HEK293 (cell line): ENCODE measurements around the gene SPO11.

ENCODE experiments used
- BCL11B ChIP-seq: fragments of 450-650 bp; formaldehyde crosslinking; IDR thresholded peaks from 2 replicates; pipeline ENCODE4 v1.5.1; 2016; ENCODE audit warnings: low read depth, missing biosample characterization, missing genetic modification characterization
- GFI1B ChIP-seq: fragments of 450-650 bp; formaldehyde crosslinking; IDR thresholded peaks from 2 replicates; pipeline ENCODE4 v1.5.1; 2016; ENCODE audit warnings: missing biosample characterization, missing genetic modification characterization
- GLI4 ChIP-seq: fragments of 450-650 bp; formaldehyde crosslinking; IDR thresholded peaks from 2 replicates; pipeline ENCODE4 v1.5.1; 2016; ENCODE audit warnings: missing biosample characterization, missing genetic modification characterization
- KLF1 ChIP-seq: fragments of 450-650 bp; formaldehyde crosslinking; IDR thresholded peaks from 2 replicates; pipeline ENCODE4 v1.5.1; 2016; ENCODE audit warnings: missing biosample characterization, missing genetic modification characterization
- PRDM2 ChIP-seq: fragments of 450-650 bp; formaldehyde crosslinking; IDR thresholded peaks from 2 replicates; pipeline ENCODE4 v1.5.1; 2016; ENCODE audit warnings: missing biosample characterization, missing genetic modification characterization, borderline replicate concordance
- SP3 ChIP-seq: fragments of 450-650 bp; formaldehyde crosslinking; IDR thresholded peaks from 2 replicates; pipeline ENCODE4 v1.5.1; 2016; ENCODE audit warnings: missing biosample characterization, missing genetic modification characterization
- TCF7L2 ChIP-seq: IDR thresholded peaks from 2 replicates; pipeline ENCODE4 v1.6.1; 2011; ENCODE audit warnings: low read depth, mild to moderate bottlenecking, inconsistent platforms, low read length, moderate library complexity, borderline replicate concordance
- ZBTB1 ChIP-seq: fragments of 450-650 bp; formaldehyde crosslinking; IDR thresholded peaks from 2 replicates; pipeline ENCODE4 v1.5.1; 2016; ENCODE audit warnings: missing biosample characterization, missing genetic modification characterization
- ZBTB10 ChIP-seq: fragments of 450-650 bp; formaldehyde crosslinking; IDR thresholded peaks from 2 replicates; pipeline ENCODE4 v1.5.1; 2016; ENCODE audit warnings: missing biosample characterization, missing genetic modification characterization
- ZFHX2 ChIP-seq: fragments of 450-650 bp; formaldehyde crosslinking; conservative IDR thresholded peaks from 2 replicates; pipeline ENCODE4 v1.5.1; 2016; ENCODE audit warnings: missing biosample characterization, missing genetic modification characterization
- ZFP3 ChIP-seq: fragments of 450-650 bp; formaldehyde crosslinking; IDR thresholded peaks from 2 replicates; pipeline ENCODE4 v1.5.1; 2016; ENCODE audit warnings: low read depth, missing biosample characterization, missing genetic modification characterization
- ZNF133 ChIP-seq: fragments of 450-650 bp; formaldehyde crosslinking; IDR thresholded peaks from 2 replicates; pipeline ENCODE4 v1.5.1; 2016; ENCODE audit warnings: missing biosample characterization, missing genetic modification characterization
- ZNF16 ChIP-seq: fragments of 450-650 bp; formaldehyde crosslinking; IDR thresholded peaks from 2 replicates; pipeline ENCODE4 v1.5.1; 2016; ENCODE audit warnings: low read depth, missing biosample characterization, missing genetic modification characterization
- ZNF175 ChIP-seq: fragments of 450-650 bp; formaldehyde crosslinking; IDR thresholded peaks from 2 replicates; pipeline ENCODE4 v1.5.1; 2016; ENCODE audit warnings: missing biosample characterization, missing genetic modification characterization
- ZNF18 ChIP-seq: fragments of 450-650 bp; formaldehyde crosslinking; IDR thresholded peaks from 2 replicates; pipeline ENCODE4 v1.5.1; 2016; ENCODE audit warnings: missing biosample characterization, missing genetic modification characterization
- ZNF24 ChIP-seq: fragments of 450-650 bp; formaldehyde crosslinking; IDR thresholded peaks from 2 replicates; pipeline ENCODE4 v1.5.1; 2016; ENCODE audit warnings: missing biosample characterization, missing genetic modification characterization
- ZNF248 ChIP-seq: fragments of 450-650 bp; formaldehyde crosslinking; IDR thresholded peaks from 2 replicates; pipeline ENCODE4 v1.5.1; 2017; ENCODE audit warnings: missing biosample characterization, missing genetic modification characterization
- ZNF292 ChIP-seq: fragments of 450-650 bp; formaldehyde crosslinking; IDR thresholded peaks from 2 replicates; pipeline ENCODE4 v1.5.1; 2016; ENCODE audit warnings: low read depth, missing biosample characterization, missing genetic modification characterization, borderline replicate concordance
- ZNF335 ChIP-seq: fragments of 450-650 bp; formaldehyde crosslinking; conservative IDR thresholded peaks from 2 replicates; pipeline ENCODE4 v1.5.1; 2016; ENCODE audit warnings: missing biosample characterization, missing genetic modification characterization
- ZNF391 ChIP-seq: fragments of 450-650 bp; formaldehyde crosslinking; IDR thresholded peaks from 2 replicates; pipeline ENCODE4 v1.5.1; 2016; ENCODE audit warnings: low read depth, missing biosample characterization, missing genetic modification characterization, borderline replicate concordance
- ZNF404 ChIP-seq: fragments of 450-650 bp; formaldehyde crosslinking; IDR thresholded peaks from 2 replicates; pipeline ENCODE4 v1.5.1; 2017; ENCODE audit warnings: missing biosample characterization, missing genetic modification characterization
- ZNF501 ChIP-seq: fragments of 450-650 bp; formaldehyde crosslinking; IDR thresholded peaks from 2 replicates; pipeline ENCODE4 v1.5.1; 2016; ENCODE audit warnings: missing biosample characterization, missing genetic modification characterization
- ZNF514 ChIP-seq: fragments of 450-650 bp; formaldehyde crosslinking; IDR thresholded peaks from 2 replicates; pipeline ENCODE4 v1.5.1; 2016; ENCODE audit warnings: missing biosample characterization, missing genetic modification characterization
- ZNF549 ChIP-seq: fragments of 450-650 bp; IDR thresholded peaks from 2 replicates; pipeline ENCODE4 v1.5.1; 2018; ENCODE audit warnings: missing biosample characterization, missing genetic modification characterization, mild to moderate bottlenecking, inconsistent platforms, moderate library complexity
- ZNF558 ChIP-seq: fragments of 450-650 bp; formaldehyde crosslinking; IDR thresholded peaks from 2 replicates; pipeline ENCODE4 v1.5.1; 2016; ENCODE audit warnings: missing biosample characterization, missing genetic modification characterization
- ZNF596 ChIP-seq: fragments of 450-650 bp; IDR thresholded peaks from 2 replicates; pipeline ENCODE4 v1.5.0; 2018; ENCODE audit warnings: missing biosample characterization, mild to moderate bottlenecking, missing genetic modification characterization, moderate library complexity
- ZNF624 ChIP-seq: fragments of 450-650 bp; formaldehyde crosslinking; IDR thresholded peaks from 2 replicates; pipeline ENCODE4 v1.5.1; 2017; ENCODE audit warnings: missing biosample characterization, missing genetic modification characterization
- ZNF629 ChIP-seq: fragments of 450-650 bp; formaldehyde crosslinking; IDR thresholded peaks from 2 replicates; pipeline ENCODE4 v1.5.1; 2017; ENCODE audit warnings: missing biosample characterization, missing genetic modification characterization
- ZNF677 ChIP-seq: fragments of 450-650 bp; IDR thresholded peaks from 2 replicates; pipeline ENCODE4 v1.5.0; 2018; ENCODE audit warnings: missing biosample characterization, mild to moderate bottlenecking, missing genetic modification characterization, moderate library complexity
- ZNF777 ChIP-seq: fragments of 450-650 bp; formaldehyde crosslinking; IDR thresholded peaks from 2 replicates; pipeline ENCODE4 v1.5.1; 2017; ENCODE audit warnings: missing biosample characterization, missing genetic modification characterization, borderline replicate concordance
- ZNF785 ChIP-seq: fragments of 450-650 bp; formaldehyde crosslinking; IDR thresholded peaks from 2 replicates; pipeline ENCODE4 v1.5.1; 2016; ENCODE audit warnings: missing biosample characterization, missing genetic modification characterization
- ZNF837 ChIP-seq: fragments of 450-650 bp; formaldehyde crosslinking; IDR thresholded peaks from 2 replicates; pipeline ENCODE4 v1.5.1; 2016; ENCODE audit warnings: missing biosample characterization, missing genetic modification characterization

Gene SPO11

DNA sequence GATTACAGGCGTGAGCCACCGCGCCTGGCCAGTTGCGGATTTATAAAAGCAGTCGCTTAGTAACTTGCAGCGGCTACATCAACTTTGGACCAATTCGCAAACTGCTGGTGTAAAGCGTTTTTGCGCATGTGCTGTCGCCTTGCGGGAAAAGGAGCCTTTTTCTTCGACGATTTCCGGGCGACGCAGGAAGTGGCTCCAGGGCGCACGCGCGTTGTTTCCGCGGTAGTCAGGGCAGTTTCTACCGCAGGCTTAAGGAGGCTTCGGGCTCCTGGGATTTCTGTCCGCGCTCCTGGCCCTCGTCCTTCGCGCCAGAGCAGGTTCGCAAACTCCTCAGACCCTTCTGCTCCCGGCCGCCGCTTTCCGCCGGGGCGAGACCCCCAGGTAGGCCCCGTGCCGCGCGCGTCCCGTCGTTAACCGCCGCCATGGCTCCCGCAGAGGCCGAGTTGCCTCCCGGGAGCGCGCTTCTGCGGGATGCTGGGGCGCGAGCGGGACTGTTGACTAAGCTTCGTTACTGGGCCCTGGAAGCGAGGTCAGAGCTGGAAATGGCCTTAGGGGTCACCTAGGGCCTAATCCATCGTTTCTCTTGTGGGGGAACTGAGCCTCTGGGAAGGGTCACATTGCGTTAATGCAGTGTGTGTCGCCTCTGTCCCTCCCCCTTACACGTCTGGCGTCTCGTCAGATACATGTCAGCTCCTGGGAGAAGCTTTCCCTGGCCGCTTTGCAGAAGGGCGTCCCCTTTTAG, 21.6 kb downstream of the SPO11 start, which contains the start of gene RAE1 (continued):
- TF ChIP-seq ZNF549 (tag by site-specific recombination) (no peak), ZNF596 (tag by site-specific recombination) (no peak), ZFHX2 (tag by site-specific recombination) (no peak), PRDM2 (no peak), ZFP3 (tag by site-specific recombination) (no peak), ZNF624 (tag by site-specific recombination) (no peak), ZNF404 (tag by site-specific recombination) (no peak), ZNF837 (tag by site-specific recombination) (no peak), ZNF16 (no peak), ZNF514 (tag by site-specific recombination) (no peak), TCF7L2 (no peak), GLI4 (tag by site-specific recombination) (no peak), ZNF629 (peak; percentile 58), BCL11B (tag by site-specific recombination) (no peak), ZNF292 (tag by site-specific recombination) (no peak), SP3 (tag by site-specific recombination) (0 out of 2 replicates have a peak, but pooled peaks have one; percentile 34), ZBTB10 (tag by site-specific recombination) (no peak), ZBTB1 (tag by site-specific recombination) (no peak), GFI1B (no peak), ZNF18 (tag by site-specific recombination) (no peak), ZNF501 (tag by site-specific recombination) (0 out of 2 replicates have a peak, but pooled peaks have one; percentile 25), ZNF391 (tag by site-specific recombination) (no peak), ZNF558 (tag by site-specific recombination) (no peak), ZNF133 (tag by site-specific recombination) (no peak), ZNF677 (tag by site-specific recombination) (no peak), ZNF335 (tag by site-specific recombination) (peak; percentile 63), ZNF248 (tag by site-specific recombination) (no peak), ZNF175 (tag by site-specific recombination) (no peak), ZNF24 (tag by site-specific recombination) (peak; percentile 51; the same call in 1 of the 2 replicates), ZNF785 (tag by site-specific recombination) (no peak), ZNF777 (tag by site-specific recombination) (peak; percentile 80; the same call in 1 of the 2 replicates), KLF1 (0 out of 2 replicates have a peak, but pooled peaks have one; percentile 5)
